Activated CD4-positive, alpha-beta T cell treated with anti-CD3 and anti-CD28 coated beads for 4 hours (primary cell): Measurements from ENCODE around the gene RESF1.
"Not testable (repeated sequence)": the region's sequence is repeated elsewhere in the genome, so short reads cannot be mapped to it uniquely, and the experiment has no call there.

Source experiments
- DNase-seq, 2 donors: peaks; one replicate each; pipeline ENCODE4 v3.0.0-alpha.2; 2020

The RESF1 gene, protein sequence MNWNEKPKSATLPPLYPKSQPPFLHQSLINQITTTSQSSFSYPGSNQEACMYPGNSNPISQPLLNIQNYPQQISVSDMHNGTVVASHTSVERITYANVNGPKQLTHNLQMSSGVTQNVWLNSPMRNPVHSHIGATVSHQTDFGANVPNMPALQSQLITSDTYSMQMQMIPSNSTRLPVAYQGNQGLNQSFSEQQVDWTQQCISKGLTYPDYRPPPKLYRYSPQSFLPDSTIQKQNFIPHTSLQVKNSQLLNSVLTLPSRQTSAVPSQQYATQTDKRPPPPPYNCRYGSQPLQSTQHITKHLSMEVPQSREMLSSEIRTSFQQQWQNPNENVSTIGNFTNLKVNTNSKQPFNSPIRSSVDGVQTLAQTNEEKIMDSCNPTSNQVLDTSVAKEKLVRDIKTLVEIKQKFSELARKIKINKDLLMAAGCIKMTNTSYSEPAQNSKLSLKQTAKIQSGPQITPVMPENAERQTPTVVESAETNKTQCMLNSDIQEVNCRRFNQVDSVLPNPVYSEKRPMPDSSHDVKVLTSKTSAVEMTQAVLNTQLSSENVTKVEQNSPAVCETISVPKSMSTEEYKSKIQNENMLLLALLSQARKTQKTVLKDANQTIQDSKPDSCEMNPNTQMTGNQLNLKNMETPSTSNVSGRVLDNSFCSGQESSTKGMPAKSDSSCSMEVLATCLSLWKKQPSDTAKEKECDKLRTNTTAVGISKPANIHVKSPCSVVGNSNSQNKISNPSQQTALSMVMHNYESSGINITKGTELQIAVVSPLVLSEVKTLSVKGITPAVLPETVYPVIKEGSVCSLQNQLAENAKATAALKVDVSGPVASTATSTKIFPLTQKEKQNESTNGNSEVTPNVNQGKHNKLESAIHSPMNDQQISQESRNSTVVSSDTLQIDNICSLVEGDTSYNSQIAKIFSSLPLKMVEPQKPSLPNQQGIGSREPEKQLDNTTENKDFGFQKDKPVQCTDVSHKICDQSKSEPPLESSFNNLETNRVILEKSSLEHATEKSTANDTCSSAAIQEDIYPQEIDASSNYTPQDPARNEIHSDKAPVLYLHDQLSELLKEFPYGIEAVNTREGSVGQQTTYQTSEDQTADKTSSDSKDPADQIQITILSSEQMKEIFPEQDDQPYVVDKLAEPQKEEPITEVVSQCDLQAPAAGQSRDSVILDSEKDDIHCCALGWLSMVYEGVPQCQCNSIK (N-terminal part only)

GRCh38 chr12:31959161-31959700 is at the start of gene RESF1:
Gene RESF1, plus strand, starts transcription at chr12:31959415. Its CDS starts 21,541 bp downstream, at chr12:31980956.
- peak; percentile 77 to 83 for DNase-seq

DNA sequence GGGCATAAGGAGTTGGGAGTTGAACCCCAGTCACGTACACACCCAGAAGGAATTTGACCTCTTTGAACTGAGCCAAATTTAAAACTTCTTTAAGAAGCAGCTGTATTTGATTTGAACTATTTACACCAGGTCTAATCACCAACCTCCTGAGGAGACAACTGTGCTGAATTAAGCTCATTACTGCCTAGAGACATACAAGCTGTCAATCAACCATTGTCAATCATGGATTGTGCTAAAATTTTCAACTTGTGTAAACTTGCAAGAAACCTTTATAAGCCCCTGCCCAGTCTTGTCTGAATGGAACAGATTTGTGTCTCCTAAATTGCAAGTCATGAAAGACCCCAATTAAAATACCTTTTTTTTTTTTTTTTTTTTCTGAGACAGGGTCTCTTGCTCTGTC is 44.3 kb upstream of the RESF1 start:
- DNase-seq, result no peak

- DNase-seq, result no peak
These were observed 43.8 kb upstream of the RESF1 start for GRCh38 chr12:31915446-31915845.

- DNase-seq, result no peak
These were observed 36.7 kb upstream of the RESF1 start for GRCh38 chr12:31922341-31923062.

DNA sequence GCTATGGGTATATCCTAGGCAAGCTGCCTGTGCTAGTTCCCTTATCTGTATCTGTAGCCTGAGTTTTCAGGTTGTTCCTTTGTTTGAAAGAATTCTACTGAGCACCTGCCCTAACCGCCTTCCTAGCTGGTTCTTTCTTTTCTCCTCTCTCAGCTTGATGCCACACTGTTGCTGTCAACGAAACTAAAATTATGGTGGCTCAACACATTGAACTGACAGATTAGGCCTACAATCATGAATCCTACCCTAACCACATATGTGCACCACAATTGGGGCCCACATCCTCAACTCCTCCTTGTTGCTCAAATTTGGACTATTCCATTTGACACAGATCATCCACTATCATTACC is 36.2 kb upstream of the RESF1 start:
- no peak for DNase-seq

GRCh38 chr12:31928246-31929026 is 30.8 kb upstream of the RESF1 start:
- DNase-seq, result peak in 1 of 2 donors; percentile 3

GRCh38 chr12:31929027-31929526 is 30.1 kb upstream of the RESF1 start:
- DNase-seq, result peak; percentile 39 to 46

- DNase-seq, result no peak
These were observed 27.2 kb upstream of the RESF1 start for GRCh38 chr12:31931796-31932715.

GRCh38 chr12:31944299-31944698 is 14.9 kb upstream of the RESF1 start:
- DNase-seq, result no peak

DNA sequence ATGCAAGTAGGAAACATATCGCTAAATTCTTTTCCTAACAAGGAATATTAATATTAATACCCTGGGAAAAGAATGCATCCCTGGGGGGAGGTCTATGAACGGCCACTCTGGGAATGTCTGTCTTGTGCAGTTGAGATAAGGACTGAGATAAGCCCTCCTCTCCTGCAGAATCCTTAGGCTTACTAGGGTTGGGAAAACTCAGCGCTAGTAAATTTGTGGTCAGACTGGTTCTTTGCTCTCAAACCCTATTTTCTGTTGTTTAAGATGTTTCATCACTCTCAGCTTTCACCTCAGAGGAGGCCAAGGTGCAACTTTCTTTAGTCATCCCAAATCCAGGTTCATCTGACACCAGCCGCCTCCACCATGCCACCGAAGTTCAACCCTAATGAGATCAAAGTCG is 11.2 kb upstream of the RESF1 start:
- DNase-seq, result no peak

GRCh38 chr12:31948697-31949359 is 10.4 kb upstream of the RESF1 start:
- not testable (repeated sequence) for DNase-seq

GRCh38 chr12:31950088-31950487 is 9.1 kb upstream of the RESF1 start:
- DNase-seq, result no peak

- no peak for DNase-seq
These were observed 8.7 kb upstream of the RESF1 start for GRCh38 chr12:31950492-31950891.

GRCh38 chr12:31951008-31951407 is 8.2 kb upstream of the RESF1 start:
- no peak for DNase-seq

DNA sequence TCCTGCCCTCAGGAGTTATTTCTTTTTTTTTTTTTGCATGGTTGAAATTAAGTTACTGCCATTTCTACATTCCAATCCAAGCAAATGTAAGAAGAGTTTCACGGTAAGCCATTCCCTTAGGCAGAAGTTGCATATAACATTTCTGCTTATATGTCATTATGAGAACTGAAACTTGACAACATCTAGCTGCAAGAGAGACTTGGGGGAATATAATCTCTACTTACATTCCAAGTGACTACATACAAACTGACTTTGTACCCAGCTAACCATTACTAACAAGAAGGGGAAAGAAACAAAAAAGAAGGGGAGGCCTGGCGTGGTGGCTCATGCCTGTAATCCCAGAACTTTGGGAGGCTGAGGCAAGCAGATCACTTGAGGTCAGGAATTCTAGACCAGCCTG is 7.3 kb upstream of the RESF1 start:
- DNase-seq, result no peak

DNA sequence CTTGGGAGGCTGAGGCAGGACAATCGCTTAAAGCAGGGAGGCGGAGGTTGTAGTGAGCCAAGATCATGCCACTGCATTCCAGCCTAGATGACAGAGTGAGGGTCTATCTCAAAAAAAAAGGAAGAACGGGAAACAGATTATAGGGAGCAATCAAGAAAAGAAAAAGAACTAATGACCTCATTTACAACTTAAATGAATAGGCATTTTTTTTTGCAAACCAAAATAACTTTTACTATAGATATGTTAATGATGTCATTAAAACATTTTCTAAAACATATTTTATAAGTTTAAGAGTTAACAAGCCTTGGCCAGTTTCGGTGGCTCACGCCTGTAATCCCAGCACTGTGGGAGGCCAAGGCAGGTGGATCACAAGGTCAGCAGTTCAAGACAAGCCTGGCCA is 6.8 kb upstream of the RESF1 start:
- no peak for DNase-seq

DNA sequence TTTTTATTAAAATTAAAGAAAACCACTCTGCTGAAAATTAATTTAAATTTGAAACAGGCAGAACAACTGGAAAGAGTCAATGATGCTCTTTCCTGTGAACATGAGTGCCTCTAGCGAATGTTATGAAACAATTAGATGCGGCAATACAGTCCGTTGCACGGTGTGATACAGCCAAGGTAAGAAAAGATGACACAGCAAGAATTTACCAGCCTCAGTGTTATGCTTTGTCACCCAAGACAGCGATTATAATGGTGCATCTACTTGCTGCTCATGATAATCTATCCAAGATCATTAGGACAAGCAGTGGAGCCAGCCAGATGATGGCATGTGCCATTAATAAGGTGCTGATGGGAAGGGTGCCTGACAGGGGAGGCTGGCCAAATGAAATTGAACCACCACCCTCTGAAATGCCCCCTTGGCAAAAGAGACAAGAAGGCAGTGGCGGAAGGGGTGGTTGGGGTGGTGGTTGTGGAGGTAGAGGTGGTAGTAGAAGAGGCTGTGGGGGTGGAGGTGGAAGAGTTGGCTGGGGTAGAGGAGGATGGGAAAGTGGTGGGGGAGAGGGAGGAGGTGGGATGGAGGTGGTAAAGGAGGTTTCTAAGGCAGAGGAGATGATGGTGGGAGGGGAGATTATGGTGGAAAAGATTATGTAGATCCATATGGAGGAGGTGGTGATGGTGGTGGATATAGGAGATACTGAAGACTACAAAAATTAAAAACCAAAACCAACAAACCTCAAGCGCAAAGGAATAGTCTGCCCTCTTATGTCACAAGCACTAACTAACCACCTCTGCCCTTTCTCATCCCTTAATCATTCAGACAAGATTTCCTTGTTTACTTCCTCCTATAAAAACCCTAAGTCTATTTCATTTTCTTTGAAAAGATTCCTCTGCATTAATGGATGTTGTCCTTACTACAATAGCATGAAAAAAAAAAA is 4.0 kb upstream of the RESF1 start:
- no peak for DNase-seq

DNA sequence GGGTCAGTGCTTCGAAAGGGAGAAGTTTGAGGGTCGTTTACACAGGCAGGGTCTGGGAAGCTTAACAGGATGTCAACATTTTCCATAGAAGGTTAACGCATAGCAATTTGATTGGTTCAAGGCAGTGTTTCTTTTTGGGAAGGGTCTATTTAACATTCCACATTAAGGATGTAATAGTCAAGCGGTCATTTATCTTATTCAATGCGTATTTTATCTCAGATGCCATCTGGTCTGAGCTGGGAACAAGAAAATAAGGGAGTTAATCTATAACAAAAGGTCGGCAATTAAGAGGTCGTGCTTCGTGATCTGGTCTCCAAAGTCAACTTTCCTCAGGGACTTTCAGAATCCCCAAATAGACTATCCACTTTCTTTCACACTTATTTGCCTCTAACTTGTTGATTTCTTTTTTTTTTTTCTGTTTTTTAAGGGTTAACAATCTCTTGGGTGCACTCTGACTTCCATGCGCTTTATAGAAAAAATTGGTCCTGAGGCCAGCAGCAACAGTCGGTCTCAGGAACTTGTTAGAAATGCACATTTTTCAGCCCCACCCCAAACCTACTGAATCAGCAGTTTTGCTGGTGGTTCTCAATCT is 550 bp upstream of the RESF1 start:
- no peak for DNase-seq
